Activated CD4-positive, alpha-beta T cell treated with anti-CD3 and anti-CD28 coated beads, Interleukin-2, amount 50 U/mL, for 24 hours (primary cell): ENCODE measurements around the gene HAGH.

ENCODE experiments used
- DNase-seq, 2 donors: peaks; one replicate each; pipeline ENCODE4 v3.0.0-alpha.2; 2020; ENCODE audit warnings: low read depth in 1 of 2, low spot score in 1 of 2

The HAGH gene

GRCh38 chr16:1775006-1775845 lies 51.4 kb downstream of the HAGH start:
- DNase-seq = no peak

DNA sequence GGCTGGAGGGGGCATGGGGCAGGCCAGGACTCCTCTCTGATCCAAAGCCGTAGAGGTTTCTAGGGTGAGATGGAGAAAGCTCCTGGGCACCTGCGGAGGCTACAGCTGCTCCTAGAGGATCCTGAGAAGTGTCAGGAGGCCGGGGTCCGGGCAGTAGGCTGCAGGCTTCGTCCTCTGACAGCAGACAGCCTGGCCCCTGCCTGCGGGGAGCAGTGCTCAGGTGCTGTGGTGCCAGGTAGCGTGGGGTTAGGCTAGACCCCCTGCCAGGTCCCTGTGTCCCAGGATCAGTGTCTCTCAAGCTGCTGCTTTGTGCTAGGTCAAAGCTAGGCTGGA lies 52.2 kb downstream of the HAGH start:
- DNase-seq = no peak

GRCh38 chr16:1773703-1774447 lies 52.8 kb downstream of the HAGH start:
- no peak for DNase-seq

GRCh38 chr16:1772908-1773702 lies 53.5 kb downstream of the HAGH start, which contains the start of gene MRPS34:
Gene MRPS34, minus strand, starts transcription at chr16:1773134. Its CDS starts 15 bp downstream, at chr16:1773119.
- DNase-seq = peak; percentile 74 to 78

GRCh38 chr16:1772362-1772907 lies 54.2 kb downstream of the HAGH start, which contains the start of gene EME2:
Gene EME2, plus strand, starts transcription at chr16:1772810. Its CDS starts 418 bp downstream, at chr16:1773228.
- DNase-seq = no peak

DNA sequence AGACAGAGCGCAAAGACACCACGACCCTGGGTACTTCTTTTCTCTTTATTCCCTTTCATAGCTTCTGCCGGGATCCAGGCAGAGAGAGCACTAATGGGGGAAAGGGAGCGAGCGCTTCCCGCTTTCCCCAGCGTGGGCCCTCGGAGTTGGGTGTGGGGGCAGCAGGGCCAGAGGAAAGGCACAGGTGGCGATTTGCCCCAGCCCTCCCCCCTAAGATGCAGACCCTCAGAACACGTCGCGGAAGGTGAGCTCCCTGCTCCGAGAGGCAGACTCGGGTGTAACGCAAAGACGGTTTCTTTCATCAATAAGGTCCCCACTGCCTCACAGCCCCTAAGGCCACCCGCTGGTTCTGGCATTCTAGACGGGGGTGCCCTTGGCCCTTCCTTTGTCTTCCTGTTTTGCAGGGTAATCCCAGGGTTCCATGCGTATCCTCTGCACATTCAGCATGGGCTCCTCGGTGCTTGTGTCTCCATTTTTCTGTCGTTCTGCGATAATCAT lies 54.7 kb downstream of the HAGH start:
- no peak for DNase-seq

GRCh38 chr16:1771188-1771863 lies 55.3 kb downstream of the HAGH start, which contains the start of gene NME3:
Gene NME3, minus strand, starts transcription at chr16:1771543. Its CDS starts 9 bp downstream, at chr16:1771534.
- peak; percentile 62 to 70 for DNase-seq

DNA sequence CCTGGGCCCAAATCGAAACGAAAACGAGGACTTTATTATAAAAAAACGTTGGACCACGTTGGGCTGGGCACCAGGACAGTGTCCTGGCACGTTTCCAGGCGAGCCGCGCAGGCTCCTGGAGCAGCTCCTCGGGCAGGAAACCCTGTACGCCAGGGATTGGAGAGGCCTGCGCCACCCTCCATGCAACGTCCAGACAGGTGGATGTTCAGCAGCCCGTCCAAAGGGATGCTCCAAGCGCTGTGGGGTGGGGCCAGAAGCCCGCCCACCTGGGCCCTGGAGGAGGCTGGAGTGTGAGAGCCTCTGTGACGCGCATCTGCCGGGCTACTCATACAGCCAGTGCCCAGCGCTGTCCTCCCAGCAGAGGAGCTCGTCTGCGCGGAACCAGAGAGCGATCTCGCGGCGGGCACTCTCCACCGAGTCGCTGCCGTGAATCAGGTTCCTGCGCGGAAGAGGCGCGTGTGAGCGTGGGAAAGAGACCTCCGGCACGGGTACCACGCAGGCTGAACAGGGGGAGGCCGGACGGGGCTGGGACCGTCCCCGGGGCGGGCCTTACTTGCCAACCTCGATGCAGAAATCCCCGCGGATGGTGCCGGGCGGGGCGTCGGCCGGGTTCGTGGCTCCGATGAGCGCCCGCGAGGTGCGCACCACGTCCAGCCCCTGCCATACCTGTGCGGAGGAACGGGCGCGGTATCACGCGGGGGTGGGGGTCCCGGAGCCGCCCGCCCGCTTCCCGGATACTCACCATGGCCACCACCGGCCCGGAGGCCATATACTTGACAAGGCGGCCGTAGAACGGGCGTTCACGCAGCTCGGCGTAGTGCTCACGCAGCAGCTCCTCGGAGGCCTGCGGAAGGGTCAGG lies 56.1 kb downstream of the HAGH start:
- no peak for DNase-seq

GRCh38 chr16:1769402-1770300 lies 57.0 kb downstream of the HAGH start:
- no peak for DNase-seq

GRCh38 chr16:1768767-1769401 lies 57.7 kb downstream of the HAGH start:
- no peak for DNase-seq

GRCh38 chr16:1768061-1768766 lies 58.4 kb downstream of the HAGH start:
- no peak for DNase-seq

GRCh38 chr16:1767116-1767994 lies 59.3 kb downstream of the HAGH start:
- DNase-seq = no peak

- no peak for DNase-seq
Measured at GRCh38 chr16:1766701-1767100, 59.9 kb downstream of the HAGH start.

- no peak for DNase-seq
Measured at GRCh38 chr16:1766231-1766630, 60.4 kb downstream of the HAGH start.

DNA sequence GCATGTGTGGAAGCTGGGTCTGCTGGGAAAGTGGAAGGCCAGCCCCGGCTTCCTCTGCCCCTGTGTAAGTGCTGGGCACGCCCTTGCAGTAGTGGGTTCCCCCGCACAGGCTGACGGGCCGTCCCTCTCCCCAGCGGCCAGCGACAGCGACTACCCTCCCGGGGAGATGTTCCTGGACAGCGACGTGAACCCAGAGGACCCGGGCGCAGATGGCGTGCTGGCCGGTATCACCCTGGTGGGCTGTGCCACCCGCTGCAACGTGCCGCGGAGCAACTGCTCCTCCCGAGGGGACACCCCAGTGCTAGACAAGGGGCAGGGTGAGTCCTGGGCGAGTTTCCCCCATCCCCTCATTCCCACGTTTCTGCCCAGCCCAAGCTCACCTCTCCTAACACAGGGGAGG lies 60.8 kb downstream of the HAGH start:
- DNase-seq = no peak

DNA sequence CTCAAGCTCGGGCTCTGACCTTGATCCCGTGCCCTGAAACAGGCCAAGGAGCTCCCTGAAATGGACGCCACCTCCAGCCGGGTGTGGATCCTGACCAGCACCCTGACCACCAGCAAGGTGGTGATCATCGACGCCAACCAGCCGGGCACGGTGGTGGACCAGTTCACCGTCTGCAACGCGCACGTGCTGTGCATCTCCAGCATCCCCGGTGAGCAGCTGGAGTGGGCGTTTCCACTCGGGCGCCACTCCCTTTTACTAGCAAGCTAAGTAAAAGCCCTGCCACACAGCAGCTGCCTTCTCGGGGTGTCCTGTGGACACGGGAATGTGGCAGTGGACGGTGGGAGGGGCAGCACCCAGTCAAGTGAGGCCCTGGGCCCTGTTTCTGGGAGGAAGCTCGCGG lies 61.7 kb downstream of the HAGH start:
- DNase-seq = no peak
